ENCODE results near the gene MBNL2. TPM values are rescaled to one million over a fixed set of nuclear protein-coding genes. Genes with fewer than 3 reads are reported as not detected.

Gene MBNL2
- total and polyA plus RNA-seq, 11 donors = 18.5 to 100 (median 81.4) TPM

DNA sequence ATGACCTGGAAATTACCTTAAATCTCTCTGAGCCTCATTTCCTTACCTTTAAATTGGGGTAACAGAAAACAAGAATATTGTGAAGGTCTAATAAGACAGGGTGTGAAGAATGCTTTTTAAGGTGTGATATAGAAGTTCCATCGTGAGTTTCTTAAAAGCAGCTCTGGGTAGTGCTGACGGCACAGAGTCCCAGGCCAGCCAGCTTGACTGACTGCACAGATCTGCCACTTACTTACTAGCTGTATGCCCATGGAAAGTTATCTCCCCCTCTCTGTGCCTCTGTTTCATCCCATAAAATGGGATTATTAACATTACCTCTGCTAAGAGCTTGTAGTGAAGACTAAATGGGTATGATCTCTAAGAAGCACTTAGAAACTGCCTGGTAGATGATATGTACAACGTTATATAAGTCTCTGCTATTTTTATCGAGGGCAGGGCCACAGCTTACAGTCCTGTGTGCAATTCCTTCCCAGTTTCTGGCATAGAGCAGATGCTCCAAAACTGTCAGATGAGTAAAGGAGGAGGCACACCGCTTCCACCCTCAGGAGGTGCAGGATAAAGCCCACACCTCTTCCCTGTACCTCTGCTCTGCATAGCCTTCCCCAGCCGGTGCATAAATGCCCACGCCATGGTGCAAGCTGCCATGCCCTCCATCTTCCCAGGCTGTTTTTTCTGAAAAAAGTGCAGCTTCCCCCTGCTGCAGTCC, 99.6 kb downstream of the MBNL2 start:
- 48 to 55% (median 54%) methylated on average over 7 of the region's 7 CpGs for WGBS, 4 donors

DNA sequence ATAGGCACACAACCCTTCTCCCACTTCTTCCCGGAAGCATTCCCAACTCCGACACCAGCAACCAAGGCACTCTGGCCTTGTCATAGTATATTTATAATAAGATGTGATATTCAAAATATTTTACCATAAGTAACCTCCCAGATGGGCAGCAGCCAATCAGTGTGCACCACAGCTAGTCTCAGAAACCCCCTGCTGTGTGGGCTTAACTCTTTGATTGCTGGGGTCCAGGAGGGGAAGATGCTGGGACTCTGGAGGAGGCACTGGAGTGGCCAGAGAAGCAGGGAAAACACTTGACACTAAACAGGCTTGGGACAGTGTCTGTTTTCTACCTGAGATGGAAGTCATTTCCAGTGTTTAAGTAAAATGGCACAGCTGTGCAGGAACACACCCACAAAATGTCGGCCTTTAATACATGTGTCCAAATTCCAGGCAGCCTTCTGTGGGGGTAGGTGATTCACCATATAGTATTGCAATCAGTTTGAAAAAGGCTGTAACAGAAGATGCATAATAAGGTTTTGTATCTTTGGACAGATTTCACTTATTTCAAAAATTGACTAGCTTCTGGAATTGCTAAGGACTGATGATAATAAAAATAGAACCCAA, 100.7 kb downstream of the MBNL2 start:
- intact Hi-C loops (cut with DNase I) = no loop called here
- TF ChIP-seq, protein P1, sequence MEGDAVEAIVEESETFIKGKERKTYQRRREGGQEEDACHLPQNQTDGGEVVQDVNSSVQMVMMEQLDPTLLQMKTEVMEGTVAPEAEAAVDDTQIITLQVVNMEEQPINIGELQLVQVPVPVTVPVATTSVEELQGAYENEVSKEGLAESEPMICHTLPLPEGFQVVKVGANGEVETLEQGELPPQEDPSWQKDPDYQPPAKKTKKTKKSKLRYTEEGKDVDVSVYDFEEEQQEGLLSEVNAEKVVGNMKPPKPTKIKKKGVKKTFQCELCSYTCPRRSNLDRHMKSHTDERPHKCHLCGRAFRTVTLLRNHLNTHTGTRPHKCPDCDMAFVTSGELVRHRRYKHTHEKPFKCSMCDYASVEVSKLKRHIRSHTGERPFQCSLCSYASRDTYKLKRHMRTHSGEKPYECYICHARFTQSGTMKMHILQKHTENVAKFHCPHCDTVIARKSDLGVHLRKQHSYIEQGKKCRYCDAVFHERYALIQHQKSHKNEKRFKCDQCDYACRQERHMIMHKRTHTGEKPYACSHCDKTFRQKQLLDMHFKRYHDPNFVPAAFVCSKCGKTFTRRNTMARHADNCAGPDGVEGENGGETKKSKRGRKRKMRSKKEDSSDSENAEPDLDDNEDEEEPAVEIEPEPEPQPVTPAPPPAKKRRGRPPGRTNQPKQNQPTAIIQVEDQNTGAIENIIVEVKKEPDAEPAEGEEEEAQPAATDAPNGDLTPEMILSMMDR (IDR thresholded peaks at IDR 0.05) = no peak
- TF ChIP-seq POLR2A (IDR thresholded peaks at IDR 0.05) = no peak
- peaks cover 0 to 88% (median 55%) of the 10 kb centered on the region in 12 donors for H3K4me1 ChIP-seq
- ATAC-seq = no peak
- no peak overlapping the region for H3K4me3 ChIP-seq
- no peaks in the 10 kb centered on the region for H3K27me3 ChIP-seq
- WGBS, 4 donors = 76 to 84% (median 79%) methylated on average over 3 of the region's 3 CpGs
- H3K36me3 ChIP-seq = no peaks in the 10 kb centered on the region
- peak overlapping the region in 1 of 12 donors; percentile 63 for H3K27ac ChIP-seq
- no peaks in the 10 kb centered on the region for H3K9me3 ChIP-seq
- no peak for DNase-seq

More for the DNA sequence above, 99.6 kb downstream of the MBNL2 start:
- H3K4me1 ChIP-seq = peaks cover 0 to 88% (median 55%) of the 10 kb centered on the region in 12 donors
- intact Hi-C loops (cut with DNase I) = no loop called here
- H3K36me3 ChIP-seq = no peaks in the 10 kb centered on the region
- H3K9me3 ChIP-seq = no peaks in the 10 kb centered on the region
- H3K27ac ChIP-seq = peak overlapping the region in 7 of 12 donors; percentile 6 to 63 (median 34)
- no peaks in the 10 kb centered on the region for H3K27me3 ChIP-seq
- H3K4me3 ChIP-seq = no peak overlapping the region
- TF ChIP-seq POLR2A (IDR thresholded peaks at IDR 0.05) = no peak
- TF ChIP-seq, protein P1 (IDR thresholded peaks at IDR 0.05) = no peak
- DNase-seq (no peak), ATAC-seq (peak; percentile 51 to 68 (median 58))

DNA sequence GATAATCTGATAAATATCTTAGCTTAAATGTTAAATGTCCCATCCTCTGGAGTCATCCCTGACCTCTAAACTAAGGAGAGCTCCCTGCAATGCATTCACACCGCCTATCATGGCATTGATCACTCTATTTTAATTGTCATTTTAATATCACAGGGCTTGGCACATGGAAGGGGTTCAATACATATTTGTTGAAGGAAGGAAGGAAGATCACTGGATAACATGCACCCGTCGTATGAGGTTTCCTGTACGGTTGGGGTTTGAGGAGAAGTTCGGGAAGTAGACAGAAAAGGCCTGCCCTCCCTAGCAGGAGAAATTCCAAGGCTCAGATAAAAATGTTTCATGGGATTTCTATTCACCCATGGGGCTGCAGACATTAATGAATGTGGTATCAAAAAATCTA, 102.0 kb downstream of the MBNL2 start:
- ATAC-seq (no peak), DNase-seq (no peak)
- H3K4me3 ChIP-seq = no peak overlapping the region
- intact Hi-C loops (cut with DNase I) = no loop called here
- WGBS, 4 donors = 55 to 80% (median 72%) methylated on average over 5 of the region's 5 CpGs
- H3K27ac ChIP-seq = no peak overlapping the region
- H3K9me3 ChIP-seq = no peaks in the 10 kb centered on the region
- H3K4me1 ChIP-seq = peaks cover 0 to 88% (median 55%) of the 10 kb centered on the region in 12 donors
- no peaks in the 10 kb centered on the region for H3K36me3 ChIP-seq
- H3K27me3 ChIP-seq = no peaks in the 10 kb centered on the region
- no peak for TF ChIP-seq POLR2A (IDR thresholded peaks at IDR 0.05)
- TF ChIP-seq, protein P1 (IDR thresholded peaks at IDR 0.05) = no peak

DNA sequence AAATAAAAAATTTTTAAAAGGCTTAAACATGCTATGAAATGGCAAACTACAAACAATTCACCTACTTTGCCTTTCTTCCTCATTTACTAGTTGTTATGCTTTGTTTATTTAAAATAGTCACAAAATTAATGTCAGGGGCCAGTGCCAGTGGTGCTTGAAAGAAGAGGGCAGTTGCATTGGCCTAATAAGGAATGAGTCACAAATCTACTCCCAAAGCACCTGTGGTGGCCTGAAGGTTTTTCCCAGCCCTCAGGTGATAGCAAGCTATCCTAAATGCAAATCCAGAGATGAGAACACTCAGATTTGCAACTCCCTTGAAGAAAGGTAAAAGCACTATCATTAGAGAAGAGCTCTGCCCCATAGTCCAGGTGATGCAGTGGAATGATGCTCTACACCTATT, 103.6 kb downstream of the MBNL2 start:
- DNase-seq (no peak), ATAC-seq (no peak)
- Histone ChIP-seq H3K27ac (no peak overlapping the region), H3K36me3 (no peaks in the 10 kb centered on the region), H3K27me3 (no peaks in the 10 kb centered on the region), H3K4me1 (peaks cover 0 to 87% (median 53%) of the 10 kb centered on the region in 12 donors), H3K9me3 (no peaks in the 10 kb centered on the region), H3K4me3 (no peak overlapping the region)
- TF ChIP-seq, protein P1 (IDR thresholded peaks at IDR 0.05) = no peak
- TF ChIP-seq POLR2A (IDR thresholded peaks at IDR 0.05) = no peak
- intact Hi-C loops (cut with DNase I) = no loop called here
